ENCODE data around the gene JUP. TPM values are rescaled to one million over a fixed set of nuclear protein-coding genes. Genes with fewer than 3 reads are reported as not detected.

The JUP gene
- total and polyA plus RNA-seq, 2 of the 13 experiments (the other 11 are each of a cell fraction or from before 2014, with no cell fraction given), result 12.1 to 20.6 TPM

DNA sequence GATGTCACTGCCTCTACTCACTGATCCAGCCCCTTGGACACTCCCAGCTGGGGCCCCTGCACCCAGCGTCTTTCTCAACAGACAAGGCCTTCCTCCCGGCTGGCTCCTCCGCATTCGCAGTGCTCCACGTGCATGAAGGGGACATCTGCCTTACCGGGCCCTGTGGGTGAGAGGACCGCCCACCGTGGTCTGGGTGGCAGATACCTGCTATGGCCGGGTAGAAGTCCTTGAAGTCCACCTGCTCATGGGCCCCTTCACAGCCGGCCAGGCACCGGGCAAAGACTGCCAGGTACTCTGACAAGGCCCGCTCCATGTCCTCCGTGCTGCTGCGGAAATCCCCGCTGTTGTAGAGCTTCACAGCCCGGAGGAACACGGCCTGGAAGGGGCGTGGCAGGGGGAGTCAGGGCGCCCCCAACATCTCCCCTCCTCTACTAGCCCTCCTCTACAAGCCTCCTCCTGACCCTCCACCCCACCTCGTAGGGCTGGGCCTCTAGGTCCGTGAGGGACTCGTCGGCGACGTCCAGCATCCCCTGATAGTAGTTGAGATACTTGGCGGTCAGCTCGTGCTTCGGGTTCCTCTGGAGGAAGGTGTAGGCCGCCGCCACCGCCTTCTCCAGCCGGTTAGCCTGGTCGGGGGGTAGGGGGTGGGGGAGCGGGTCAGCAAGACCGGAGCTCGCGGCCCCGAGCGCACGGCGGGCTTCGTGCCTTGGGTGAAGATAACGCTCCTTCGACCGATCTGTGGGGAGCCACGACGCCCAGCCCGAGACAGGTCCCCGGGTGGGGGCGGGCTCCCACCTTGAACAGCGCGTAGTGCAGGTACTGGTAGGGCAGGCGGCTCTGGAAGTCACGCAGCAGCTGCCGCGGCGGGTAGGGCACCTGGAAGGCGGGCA is 24.4 kb upstream of the JUP start (continued):
- no peak for TF ChIP-seq KLF15 (CRISPR knock-in tag; IDR thresholded peaks at IDR 0.05; ENCODE audit: borderline replicate concordance)
- TF ChIP-seq HNF4G (IDR thresholded peaks at IDR 0.05; ENCODE audit: borderline replicate concordance, low read depth, low read length), result no peak
- TF ChIP-seq HNF4G (CRISPR knock-in tag; IDR thresholded peaks at IDR 0.05; ENCODE audit: borderline replicate concordance, low read depth), result no peak
- no peak for TF ChIP-seq ARNT2 (CRISPR knock-in tag; IDR thresholded peaks at IDR 0.05; ENCODE audit: low read depth)
- peak; percentile 100 for TF ChIP-seq ZNF564 (CRISPR knock-in tag; IDR thresholded peaks at IDR 0.05)
- TF ChIP-seq NFYB (CRISPR knock-in tag; IDR thresholded peaks at IDR 0.05), result no peak
- no peak for TF ChIP-seq HINFP (CRISPR knock-in tag; IDR thresholded peaks at IDR 0.05; ENCODE audit: low read depth)
- no peak for TF ChIP-seq TSC22D2 (CRISPR knock-in tag; IDR thresholded peaks at IDR 0.05; ENCODE audit: borderline replicate concordance)
- TF ChIP-seq SP1 (IDR thresholded peaks at IDR 0.05), result no peak
- TF ChIP-seq SP1 (CRISPR knock-in tag; IDR thresholded peaks at IDR 0.05), result no peak
- no peak for TF ChIP-seq BRD4 (CRISPR knock-in tag; IDR thresholded peaks at IDR 0.05)
- peak; percentile 52; the same call in 1 of the 2 replicates for TF ChIP-seq ZBTB3 (CRISPR knock-in tag; IDR thresholded peaks at IDR 0.05; ENCODE audit: borderline replicate concordance, low read depth)
- no peak for TF ChIP-seq ZNF256 (CRISPR knock-in tag; conservative IDR thresholded peaks at IDR 0.05)
- no peak for TF ChIP-seq CEBPB (IDR thresholded peaks at IDR 0.05; ENCODE audit: borderline replicate concordance, low read depth, low read length)
- no peak; the same call in 1 of the 2 replicates for TF ChIP-seq WIZ (CRISPR knock-in tag; IDR thresholded peaks at IDR 0.05)
- no peak; the same call in 1 of the 2 replicates for TF ChIP-seq GPN1 (CRISPR knock-in tag; IDR thresholded peaks at IDR 0.05; ENCODE audit: borderline replicate concordance)
- TF ChIP-seq ZNF616 (CRISPR knock-in tag; IDR thresholded peaks at IDR 0.05; ENCODE audit: low read depth), result no peak
- no peak for TF ChIP-seq SAFB2 (CRISPR knock-in tag; IDR thresholded peaks at IDR 0.05; ENCODE audit: borderline replicate concordance, low read depth)
- no peak for TF ChIP-seq HES4 (CRISPR knock-in tag; IDR thresholded peaks at IDR 0.05; ENCODE audit: borderline replicate concordance)
- TF ChIP-seq RXRA (CRISPR knock-in tag; IDR thresholded peaks at IDR 0.05), result no peak
- TF ChIP-seq RFXAP (CRISPR knock-in tag; IDR thresholded peaks at IDR 0.05; ENCODE audit: borderline replicate concordance), result no peak
- no peak for TF ChIP-seq PLSCR1 (CRISPR knock-in tag; IDR thresholded peaks at IDR 0.05; ENCODE audit: borderline replicate concordance)
- no peak for TF ChIP-seq TP53 (CRISPR knock-in tag; conservative IDR thresholded peaks at IDR 0.05)
- no peak; the same call in 1 of the 2 replicates for TF ChIP-seq DMTF1 (CRISPR knock-in tag; IDR thresholded peaks at IDR 0.05)
- no peak for TF ChIP-seq ZNF326 (CRISPR knock-in tag; IDR thresholded peaks at IDR 0.05; ENCODE audit: borderline replicate concordance)
- TF ChIP-seq RFX3 (CRISPR knock-in tag; IDR thresholded peaks at IDR 0.05), result no peak
- no peak for TF ChIP-seq ZIK1 (CRISPR knock-in tag; IDR thresholded peaks at IDR 0.05; ENCODE audit: borderline replicate concordance, low read depth)
